Measurements from ENCODE around the gene NFATC1.

Gene NFATC1

DNA sequence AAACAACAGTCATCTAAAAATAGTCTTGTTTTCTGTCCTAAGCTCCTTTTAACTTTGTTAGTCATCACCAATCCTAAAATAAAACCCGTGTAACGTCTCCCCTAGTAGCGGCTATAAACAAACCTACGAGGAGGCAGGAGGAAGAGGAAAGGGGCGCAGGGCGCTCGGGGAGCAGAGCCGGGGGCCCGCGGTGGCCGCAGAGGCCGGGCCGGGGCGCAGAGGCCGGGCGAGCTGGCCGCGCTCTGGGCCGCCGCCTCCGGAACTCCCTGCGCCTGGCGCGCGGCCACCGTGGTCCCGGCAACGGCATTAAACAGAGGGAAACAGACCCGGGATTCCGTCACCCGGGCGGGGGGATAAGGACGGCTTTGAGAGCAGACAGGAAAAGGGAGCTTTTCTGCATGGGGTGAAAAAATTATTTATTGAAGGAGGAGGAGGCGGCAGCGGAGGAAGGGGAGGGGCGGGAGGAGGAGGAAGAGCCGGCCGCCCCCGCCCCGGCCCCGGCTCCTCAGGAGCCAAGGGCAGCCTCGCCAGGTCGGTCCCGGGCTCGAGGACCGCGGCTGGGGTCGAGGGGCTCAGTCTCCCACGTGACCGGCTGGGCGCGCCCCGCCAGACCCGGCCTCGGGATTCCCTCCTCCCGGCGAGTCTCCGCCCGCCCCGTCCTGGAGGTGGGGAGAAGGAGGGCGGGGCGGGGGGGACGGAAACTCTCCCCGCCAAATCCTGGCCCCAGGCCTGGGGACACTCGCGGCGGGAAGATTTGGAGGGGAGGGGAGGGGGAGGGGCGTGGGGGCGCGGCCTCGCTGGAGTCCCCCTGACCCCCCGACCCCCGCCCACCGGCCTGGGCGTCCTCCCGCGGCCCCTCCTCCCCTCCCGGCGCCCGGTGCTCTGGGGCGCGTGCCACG is 1.8 kb upstream of the NFATC1 start:
- TF ChIP-seq TAF1 (IDR thresholded peaks at IDR 0.05; ENCODE audit: borderline replicate concordance, insufficient read depth, low read length): no peak
- TF ChIP-seq SIN3A (IDR thresholded peaks at IDR 0.05; ENCODE audit: borderline replicate concordance, insufficient read depth, low read length): no peak
- TF ChIP-seq POLR2AphosphoS5 (IDR thresholded peaks at IDR 0.05; ENCODE audit: low read depth, low read length): no peak
- TF ChIP-seq FOXP2 (optimal IDR thresholded peaks at IDR 0.05; ENCODE audit: borderline replicate concordance, extremely low read depth, extremely low read length, insufficient read depth): no peak
- TF ChIP-seq, protein P1, sequence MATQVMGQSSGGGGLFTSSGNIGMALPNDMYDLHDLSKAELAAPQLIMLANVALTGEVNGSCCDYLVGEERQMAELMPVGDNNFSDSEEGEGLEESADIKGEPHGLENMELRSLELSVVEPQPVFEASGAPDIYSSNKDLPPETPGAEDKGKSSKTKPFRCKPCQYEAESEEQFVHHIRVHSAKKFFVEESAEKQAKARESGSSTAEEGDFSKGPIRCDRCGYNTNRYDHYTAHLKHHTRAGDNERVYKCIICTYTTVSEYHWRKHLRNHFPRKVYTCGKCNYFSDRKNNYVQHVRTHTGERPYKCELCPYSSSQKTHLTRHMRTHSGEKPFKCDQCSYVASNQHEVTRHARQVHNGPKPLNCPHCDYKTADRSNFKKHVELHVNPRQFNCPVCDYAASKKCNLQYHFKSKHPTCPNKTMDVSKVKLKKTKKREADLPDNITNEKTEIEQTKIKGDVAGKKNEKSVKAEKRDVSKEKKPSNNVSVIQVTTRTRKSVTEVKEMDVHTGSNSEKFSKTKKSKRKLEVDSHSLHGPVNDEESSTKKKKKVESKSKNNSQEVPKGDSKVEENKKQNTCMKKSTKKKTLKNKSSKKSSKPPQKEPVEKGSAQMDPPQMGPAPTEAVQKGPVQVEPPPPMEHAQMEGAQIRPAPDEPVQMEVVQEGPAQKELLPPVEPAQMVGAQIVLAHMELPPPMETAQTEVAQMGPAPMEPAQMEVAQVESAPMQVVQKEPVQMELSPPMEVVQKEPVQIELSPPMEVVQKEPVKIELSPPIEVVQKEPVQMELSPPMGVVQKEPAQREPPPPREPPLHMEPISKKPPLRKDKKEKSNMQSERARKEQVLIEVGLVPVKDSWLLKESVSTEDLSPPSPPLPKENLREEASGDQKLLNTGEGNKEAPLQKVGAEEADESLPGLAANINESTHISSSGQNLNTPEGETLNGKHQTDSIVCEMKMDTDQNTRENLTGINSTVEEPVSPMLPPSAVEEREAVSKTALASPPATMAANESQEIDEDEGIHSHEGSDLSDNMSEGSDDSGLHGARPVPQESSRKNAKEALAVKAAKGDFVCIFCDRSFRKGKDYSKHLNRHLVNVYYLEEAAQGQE (IDR thresholded peaks at IDR 0.05; ENCODE audit: insufficient read depth in 1 of 2, low read depth in 2 of 2, low read length in 2 of 2): no peak

DNA sequence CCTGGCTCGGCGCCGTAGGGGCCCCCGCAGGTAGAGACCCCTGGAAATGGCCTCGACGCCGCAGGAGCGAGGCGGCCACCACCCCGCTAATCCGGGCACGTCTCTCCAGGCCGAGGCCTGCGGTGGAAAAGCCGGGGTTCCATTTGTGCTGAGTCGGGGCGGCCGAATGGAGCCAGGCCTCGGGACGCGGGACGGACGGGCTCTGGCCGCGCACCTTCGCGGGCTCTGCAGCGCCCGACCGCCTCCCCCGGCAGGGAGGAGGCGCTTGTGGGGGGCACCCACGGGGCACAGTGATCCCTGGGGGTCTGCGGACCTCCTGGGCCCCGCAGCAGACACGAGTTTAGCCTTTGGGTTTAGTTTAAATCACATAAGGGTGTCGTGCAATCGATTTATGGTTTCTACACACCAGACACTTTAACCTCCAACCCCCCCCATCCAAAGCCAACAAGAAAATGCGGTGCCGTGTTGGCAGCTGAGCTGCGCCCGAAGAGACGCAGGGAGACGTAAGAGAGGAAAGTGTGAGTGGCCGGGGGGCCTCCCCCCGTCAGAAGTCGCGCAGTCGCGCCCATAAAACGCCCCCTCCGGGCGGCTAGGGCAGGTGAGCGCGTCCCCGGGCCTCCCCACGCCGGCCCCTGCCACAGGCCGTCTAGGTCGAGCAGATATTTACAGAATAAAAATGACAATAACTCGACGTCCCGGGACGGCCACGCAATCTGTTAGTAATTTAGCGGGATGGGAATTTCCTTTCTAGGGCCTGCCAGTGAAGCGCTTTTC is 1.0 kb upstream of the NFATC1 start:
- TF ChIP-seq POLR2AphosphoS5 (IDR thresholded peaks at IDR 0.05; ENCODE audit: low read depth, low read length) (no peak), SIN3A (IDR thresholded peaks at IDR 0.05; ENCODE audit: borderline replicate concordance, insufficient read depth, low read length) (no peak), TAF1 (IDR thresholded peaks at IDR 0.05; ENCODE audit: borderline replicate concordance, insufficient read depth, low read length) (no peak), FOXP2 (optimal IDR thresholded peaks at IDR 0.05; ENCODE audit: borderline replicate concordance, extremely low read depth, extremely low read length, insufficient read depth) (no peak)
- TF ChIP-seq, protein P1 (IDR thresholded peaks at IDR 0.05; ENCODE audit: insufficient read depth in 1 of 2, low read depth in 2 of 2, low read length in 2 of 2): no peak

DNA sequence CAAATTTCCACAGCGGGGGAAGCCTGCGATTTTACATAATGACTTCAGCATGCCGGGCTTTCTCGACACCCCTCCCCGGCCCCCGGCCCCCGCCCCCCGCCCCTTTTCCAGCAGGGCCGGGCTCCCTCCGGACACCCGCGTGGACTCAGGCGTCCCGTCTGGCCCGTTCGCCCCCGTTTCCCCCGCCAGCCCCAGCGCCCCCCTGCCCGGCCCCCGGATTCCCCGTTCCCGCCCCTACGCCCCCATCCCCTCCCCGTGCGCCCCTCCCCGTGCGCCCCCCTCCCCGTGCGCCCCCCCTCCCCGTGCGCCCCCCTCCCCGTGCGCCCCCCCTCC is 456 bp upstream of the NFATC1 start:
- no peak for TF ChIP-seq TAF1 (IDR thresholded peaks at IDR 0.05; ENCODE audit: borderline replicate concordance, insufficient read depth, low read length)
- TF ChIP-seq, protein P1 (IDR thresholded peaks at IDR 0.05; ENCODE audit: insufficient read depth in 1 of 2, low read depth in 2 of 2, low read length in 2 of 2): no peak
- no peak for TF ChIP-seq POLR2AphosphoS5 (IDR thresholded peaks at IDR 0.05; ENCODE audit: low read depth, low read length)
- no peak for TF ChIP-seq FOXP2 (optimal IDR thresholded peaks at IDR 0.05; ENCODE audit: borderline replicate concordance, extremely low read depth, extremely low read length, insufficient read depth)
- TF ChIP-seq SIN3A (IDR thresholded peaks at IDR 0.05; ENCODE audit: borderline replicate concordance, insufficient read depth, low read length): no peak

DNA sequence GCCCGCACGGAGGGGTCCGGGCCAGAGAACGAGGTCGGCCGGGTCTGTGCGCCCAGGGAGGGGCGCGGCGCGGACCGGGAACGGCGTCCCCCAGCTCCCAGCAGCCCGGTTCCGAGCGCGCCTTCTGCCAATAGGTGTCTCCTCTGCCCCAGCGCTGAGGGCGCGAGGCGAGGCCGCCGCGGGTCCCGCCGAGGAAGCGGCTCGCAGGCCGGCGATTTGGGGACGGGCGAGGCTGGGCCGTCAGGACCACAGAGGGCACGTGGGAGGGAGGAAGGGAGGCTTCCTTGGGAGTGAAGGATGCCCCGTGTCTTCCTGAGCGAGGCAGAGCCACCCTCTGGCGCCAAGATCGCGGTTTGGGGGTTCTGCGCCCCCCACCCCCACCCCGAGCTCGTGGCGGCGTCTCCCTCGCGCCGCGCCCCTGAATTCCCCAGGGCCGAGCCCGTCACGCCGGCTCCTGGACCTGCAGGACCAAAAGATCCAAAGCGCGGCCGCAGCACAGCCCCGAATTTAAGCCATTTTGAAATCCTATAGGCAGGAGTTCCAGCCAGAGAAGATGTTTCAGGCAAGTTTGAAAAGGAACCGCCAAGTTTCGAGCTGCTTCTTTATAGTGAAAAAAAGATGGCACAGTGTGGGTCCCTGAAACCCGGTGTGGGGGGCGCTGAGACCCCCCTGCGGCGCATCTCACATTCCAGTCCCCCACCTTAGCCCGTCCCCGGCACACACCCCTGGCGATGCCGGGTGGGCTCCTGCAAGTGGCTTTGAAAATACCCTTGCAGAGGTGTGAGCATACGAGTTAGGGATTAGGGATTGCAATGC is 909 bp downstream of the NFATC1 start:
- TF ChIP-seq, protein P1 (IDR thresholded peaks at IDR 0.05; ENCODE audit: insufficient read depth in 1 of 2, low read depth in 2 of 2, low read length in 2 of 2): no peak
- TF ChIP-seq FOXP2 (optimal IDR thresholded peaks at IDR 0.05; ENCODE audit: borderline replicate concordance, extremely low read depth, extremely low read length, insufficient read depth) (no peak), SIN3A (IDR thresholded peaks at IDR 0.05; ENCODE audit: borderline replicate concordance, insufficient read depth, low read length) (no peak), POLR2AphosphoS5 (IDR thresholded peaks at IDR 0.05; ENCODE audit: low read depth, low read length) (no peak), TAF1 (IDR thresholded peaks at IDR 0.05; ENCODE audit: borderline replicate concordance, insufficient read depth, low read length) (no peak)
